H1 (cell line): ENCODE results near the gene PXDN. TPM values are rescaled to one million over a fixed set of nuclear protein-coding genes. Genes with fewer than 3 reads are reported as not detected.

Experiments used
- EGR1 ChIP-seq: IDR thresholded peaks from 2 replicates; pipeline ENCODE4 v1.6.1; 2011; ENCODE audit warnings: low read depth, low read length, borderline replicate concordance
- RAD21 ChIP-seq, 2 experiments: IDR thresholded peaks in 1 of 2; conservative IDR thresholded peaks in 1 of 2; 2 replicates each; pipeline ENCODE4 v1.6.1; 2011; ENCODE audit warnings: low read depth in 2 of 2, low read length in 2 of 2, improper control_type of control experiment in 1 of 2, inconsistent platforms in 1 of 2, mild to moderate bottlenecking in 1 of 2, moderate library complexity in 1 of 2
- polyA plus RNA-seq, 7 experiments: library from polyadenylated mRNA; depleted of rRNA in 3 of 7; stranded (reverse) in 5 of 7; unstranded in 2 of 7; fragments of >200 nt in 5 of 7; fragments of 200-250 nt in 2 of 7; gene quantifications; 1 replicate in 5 of 7; 2 replicates in 1 of 7; 4 replicates in 1 of 7; pipeline versions ENCODE4 v1.2.1 to v1.2.3, GENCODE V29; 2011 to 2013; ENCODE audit warnings: missing spikeins in 2 of 7, mixed read lengths in 2 of 7
- total RNA-seq: library from RNA; stranded (reverse); fragmentation: NEBNext Ultra II Directional; extraction: Animal tissue kit (Norgen Biotek cat#: 25700); gene quantifications from 2 replicates; pipeline ENCODE4 v1.2.1, GENCODE V29; 2021
- TF ChIP-seq, protein P1 (sequence below): fragments of 300-600 bp; sonication (generic); IDR thresholded peaks from 2 replicates; pipeline ENCODE4 v1.7.1; 2012; ENCODE audit warnings: low read length, moderate library complexity, mild to moderate bottlenecking, inconsistent platforms; ENCODE audit not compliant: insufficient replicate concordance

PXDN gene
- total and polyA plus RNA-seq, 2 of the 8 experiments (the other 6 are each of a cell fraction or from before 2014, with no cell fraction given): 104 to 141 TPM

DNA sequence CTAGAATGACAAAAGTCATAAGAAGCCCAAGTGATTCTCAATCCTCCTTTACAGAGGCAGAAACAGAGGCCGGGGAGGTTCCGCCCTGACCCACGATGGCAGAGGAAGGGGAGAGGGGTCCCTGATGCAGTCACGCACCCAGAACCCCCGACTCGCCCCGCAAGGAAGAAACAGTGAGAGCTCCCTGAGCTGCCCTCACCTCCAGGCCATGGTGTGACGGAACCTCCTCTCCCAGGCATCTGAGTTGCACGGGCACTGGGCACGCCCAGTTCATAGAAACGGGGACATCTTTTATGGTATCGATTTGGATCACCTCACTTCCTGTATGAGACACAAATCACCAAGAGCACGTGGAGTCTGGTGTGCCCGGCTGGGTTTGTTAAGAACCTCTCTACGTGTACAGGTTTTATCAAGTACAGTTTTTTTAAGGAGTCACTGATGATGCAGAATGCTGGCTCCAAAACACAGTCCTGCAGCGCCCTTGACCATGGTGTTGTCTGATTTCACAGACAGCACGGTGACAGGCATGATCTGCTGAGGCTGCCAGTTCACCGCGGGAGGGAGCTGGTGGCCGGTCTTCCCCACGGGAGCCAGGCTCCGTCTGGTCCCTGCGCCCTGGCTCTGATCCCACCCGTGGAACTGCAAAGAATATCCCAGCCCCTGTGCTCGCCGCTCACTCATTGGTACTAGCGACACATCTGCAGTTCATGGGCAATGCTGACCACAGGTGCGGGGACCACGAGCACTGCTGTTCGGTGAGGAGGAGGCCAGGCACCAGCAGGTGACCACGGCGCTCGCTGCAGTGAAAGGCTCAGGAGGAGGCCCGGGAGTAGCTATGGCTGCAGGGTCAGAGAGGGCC, 35.6 kb downstream of the PXDN start (continued):
- TF ChIP-seq, protein P1, sequence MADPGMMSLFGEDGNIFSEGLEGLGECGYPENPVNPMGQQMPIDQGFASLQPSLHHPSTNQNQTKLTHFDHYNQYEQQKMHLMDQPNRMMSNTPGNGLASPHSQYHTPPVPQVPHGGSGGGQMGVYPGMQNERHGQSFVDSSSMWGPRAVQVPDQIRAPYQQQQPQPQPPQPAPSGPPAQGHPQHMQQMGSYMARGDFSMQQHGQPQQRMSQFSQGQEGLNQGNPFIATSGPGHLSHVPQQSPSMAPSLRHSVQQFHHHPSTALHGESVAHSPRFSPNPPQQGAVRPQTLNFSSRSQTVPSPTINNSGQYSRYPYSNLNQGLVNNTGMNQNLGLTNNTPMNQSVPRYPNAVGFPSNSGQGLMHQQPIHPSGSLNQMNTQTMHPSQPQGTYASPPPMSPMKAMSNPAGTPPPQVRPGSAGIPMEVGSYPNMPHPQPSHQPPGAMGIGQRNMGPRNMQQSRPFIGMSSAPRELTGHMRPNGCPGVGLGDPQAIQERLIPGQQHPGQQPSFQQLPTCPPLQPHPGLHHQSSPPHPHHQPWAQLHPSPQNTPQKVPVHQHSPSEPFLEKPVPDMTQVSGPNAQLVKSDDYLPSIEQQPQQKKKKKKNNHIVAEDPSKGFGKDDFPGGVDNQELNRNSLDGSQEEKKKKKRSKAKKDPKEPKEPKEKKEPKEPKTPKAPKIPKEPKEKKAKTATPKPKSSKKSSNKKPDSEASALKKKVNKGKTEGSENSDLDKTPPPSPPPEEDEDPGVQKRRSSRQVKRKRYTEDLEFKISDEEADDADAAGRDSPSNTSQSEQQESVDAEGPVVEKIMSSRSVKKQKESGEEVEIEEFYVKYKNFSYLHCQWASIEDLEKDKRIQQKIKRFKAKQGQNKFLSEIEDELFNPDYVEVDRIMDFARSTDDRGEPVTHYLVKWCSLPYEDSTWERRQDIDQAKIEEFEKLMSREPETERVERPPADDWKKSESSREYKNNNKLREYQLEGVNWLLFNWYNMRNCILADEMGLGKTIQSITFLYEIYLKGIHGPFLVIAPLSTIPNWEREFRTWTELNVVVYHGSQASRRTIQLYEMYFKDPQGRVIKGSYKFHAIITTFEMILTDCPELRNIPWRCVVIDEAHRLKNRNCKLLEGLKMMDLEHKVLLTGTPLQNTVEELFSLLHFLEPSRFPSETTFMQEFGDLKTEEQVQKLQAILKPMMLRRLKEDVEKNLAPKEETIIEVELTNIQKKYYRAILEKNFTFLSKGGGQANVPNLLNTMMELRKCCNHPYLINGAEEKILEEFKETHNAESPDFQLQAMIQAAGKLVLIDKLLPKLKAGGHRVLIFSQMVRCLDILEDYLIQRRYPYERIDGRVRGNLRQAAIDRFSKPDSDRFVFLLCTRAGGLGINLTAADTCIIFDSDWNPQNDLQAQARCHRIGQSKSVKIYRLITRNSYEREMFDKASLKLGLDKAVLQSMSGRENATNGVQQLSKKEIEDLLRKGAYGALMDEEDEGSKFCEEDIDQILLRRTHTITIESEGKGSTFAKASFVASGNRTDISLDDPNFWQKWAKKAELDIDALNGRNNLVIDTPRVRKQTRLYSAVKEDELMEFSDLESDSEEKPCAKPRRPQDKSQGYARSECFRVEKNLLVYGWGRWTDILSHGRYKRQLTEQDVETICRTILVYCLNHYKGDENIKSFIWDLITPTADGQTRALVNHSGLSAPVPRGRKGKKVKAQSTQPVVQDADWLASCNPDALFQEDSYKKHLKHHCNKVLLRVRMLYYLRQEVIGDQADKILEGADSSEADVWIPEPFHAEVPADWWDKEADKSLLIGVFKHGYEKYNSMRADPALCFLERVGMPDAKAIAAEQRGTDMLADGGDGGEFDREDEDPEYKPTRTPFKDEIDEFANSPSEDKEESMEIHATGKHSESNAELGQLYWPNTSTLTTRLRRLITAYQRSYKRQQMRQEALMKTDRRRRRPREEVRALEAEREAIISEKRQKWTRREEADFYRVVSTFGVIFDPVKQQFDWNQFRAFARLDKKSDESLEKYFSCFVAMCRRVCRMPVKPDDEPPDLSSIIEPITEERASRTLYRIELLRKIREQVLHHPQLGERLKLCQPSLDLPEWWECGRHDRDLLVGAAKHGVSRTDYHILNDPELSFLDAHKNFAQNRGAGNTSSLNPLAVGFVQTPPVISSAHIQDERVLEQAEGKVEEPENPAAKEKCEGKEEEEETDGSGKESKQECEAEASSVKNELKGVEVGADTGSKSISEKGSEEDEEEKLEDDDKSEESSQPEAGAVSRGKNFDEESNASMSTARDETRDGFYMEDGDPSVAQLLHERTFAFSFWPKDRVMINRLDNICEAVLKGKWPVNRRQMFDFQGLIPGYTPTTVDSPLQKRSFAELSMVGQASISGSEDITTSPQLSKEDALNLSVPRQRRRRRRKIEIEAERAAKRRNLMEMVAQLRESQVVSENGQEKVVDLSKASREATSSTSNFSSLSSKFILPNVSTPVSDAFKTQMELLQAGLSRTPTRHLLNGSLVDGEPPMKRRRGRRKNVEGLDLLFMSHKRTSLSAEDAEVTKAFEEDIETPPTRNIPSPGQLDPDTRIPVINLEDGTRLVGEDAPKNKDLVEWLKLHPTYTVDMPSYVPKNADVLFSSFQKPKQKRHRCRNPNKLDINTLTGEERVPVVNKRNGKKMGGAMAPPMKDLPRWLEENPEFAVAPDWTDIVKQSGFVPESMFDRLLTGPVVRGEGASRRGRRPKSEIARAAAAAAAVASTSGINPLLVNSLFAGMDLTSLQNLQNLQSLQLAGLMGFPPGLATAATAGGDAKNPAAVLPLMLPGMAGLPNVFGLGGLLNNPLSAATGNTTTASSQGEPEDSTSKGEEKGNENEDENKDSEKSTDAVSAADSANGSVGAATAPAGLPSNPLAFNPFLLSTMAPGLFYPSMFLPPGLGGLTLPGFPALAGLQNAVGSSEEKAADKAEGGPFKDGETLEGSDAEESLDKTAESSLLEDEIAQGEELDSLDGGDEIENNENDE: no peak
- TF ChIP-seq RAD21 (IDR thresholded peaks at IDR 0.05 in 1 of 2, conservative IDR thresholded peaks at IDR 0.05 in 1 of 2; ENCODE audit: low read depth in 2 of 2, low read length in 2 of 2) (no peak), EGR1 (no peak)
- TF ChIP-seq, all 59 proteins: peak for 0
